AG08395 (cell line): ENCODE data around the gene SLC25A48.

Experiments
- DNase-seq: peaks from one replicate; pipeline ENCODE4 v3.0.0; 2012; ENCODE audit warnings: mixed read lengths, low spot score

Gene SLC25A48

DNA sequence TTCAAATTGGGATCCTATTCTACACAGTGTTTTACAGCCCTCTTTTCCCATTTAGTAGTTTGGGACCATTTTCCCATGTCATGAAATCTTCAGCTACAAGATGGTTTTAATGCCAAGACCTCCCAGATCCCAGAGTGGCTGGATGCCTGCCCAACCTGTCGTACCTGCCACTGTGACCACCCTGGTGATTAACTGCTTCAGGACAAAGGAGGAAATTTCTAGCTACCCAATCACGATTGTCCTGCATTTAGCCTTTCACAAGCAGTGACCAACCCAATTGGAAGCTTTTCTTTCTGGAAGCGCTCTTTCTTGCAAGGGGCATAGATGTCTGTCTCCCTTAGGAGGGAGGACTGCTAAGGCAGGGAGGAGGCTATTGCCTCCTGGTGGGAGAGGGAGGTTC, 47.4 kb downstream of the SLC25A48 start:
- no peak for DNase-seq

DNA sequence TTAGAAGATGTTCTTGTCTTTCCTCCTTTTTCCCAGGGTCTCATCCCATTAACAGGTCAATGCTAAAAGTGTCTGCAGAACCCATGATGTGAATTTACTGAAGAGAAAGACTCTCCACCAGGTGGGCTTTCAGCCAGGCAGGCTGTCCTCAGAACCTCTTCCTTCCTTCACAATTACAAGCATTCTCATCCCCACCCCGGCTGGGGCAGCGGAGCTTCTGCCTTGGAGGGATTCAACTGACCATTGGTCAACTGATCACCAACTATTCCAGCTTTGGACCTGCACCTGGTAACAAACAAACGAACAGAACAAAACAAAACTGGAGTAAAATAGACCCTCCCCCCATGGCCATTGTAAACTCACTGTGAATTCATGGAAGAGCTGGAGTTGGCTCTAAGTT, 48.6 kb downstream of the SLC25A48 start:
- DNase-seq, result no peak

DNA sequence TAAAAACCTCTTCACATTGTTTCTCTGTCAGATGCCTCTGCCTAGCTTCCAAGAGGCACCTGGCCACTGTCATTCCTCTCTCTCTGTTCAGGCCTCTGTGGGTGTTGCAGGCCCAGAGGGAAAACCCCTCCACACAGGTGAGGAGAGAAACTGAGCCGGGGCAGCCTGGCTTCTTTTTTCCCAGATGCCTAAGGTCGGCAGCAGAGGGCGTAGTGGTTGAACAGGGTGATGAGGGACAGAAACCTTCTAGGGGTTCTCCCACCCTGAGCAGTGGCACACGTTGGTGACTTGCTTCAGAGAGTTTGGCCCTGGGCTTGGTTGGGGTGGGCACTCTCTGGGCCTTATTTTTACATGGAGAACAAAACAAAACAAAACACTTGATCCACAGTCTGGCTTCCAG, 49.0 kb downstream of the SLC25A48 start:
- no peak for DNase-seq

- no peak for DNase-seq
Observed at GRCh38 chr5:135885031-135885430, 50.6 kb downstream of the SLC25A48 start.

GRCh38 chr5:135886136-135886535, 51.7 kb downstream of the SLC25A48 start:
- no peak for DNase-seq

DNA sequence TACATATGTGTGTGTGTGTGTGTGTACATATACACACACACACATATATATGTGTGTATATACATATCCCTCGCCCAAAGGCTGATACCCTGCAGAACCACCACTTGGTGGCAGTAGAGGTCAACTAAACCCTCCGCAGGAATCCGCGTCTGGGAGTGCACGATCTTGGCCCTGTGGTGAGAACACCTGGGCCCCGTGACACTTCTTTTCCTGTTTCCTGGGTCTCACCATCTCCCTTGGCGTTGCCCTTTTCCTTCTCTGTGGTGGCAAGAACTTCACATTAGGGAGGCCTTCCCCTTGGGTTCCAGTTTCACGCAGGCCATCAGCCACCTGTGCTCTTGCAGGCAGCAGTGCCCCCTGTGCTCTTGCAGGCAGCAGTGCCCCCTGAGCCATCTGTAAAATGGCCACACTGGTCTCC, 53.0 kb downstream of the SLC25A48 start:
- peak; percentile 67 for DNase-seq

DNA sequence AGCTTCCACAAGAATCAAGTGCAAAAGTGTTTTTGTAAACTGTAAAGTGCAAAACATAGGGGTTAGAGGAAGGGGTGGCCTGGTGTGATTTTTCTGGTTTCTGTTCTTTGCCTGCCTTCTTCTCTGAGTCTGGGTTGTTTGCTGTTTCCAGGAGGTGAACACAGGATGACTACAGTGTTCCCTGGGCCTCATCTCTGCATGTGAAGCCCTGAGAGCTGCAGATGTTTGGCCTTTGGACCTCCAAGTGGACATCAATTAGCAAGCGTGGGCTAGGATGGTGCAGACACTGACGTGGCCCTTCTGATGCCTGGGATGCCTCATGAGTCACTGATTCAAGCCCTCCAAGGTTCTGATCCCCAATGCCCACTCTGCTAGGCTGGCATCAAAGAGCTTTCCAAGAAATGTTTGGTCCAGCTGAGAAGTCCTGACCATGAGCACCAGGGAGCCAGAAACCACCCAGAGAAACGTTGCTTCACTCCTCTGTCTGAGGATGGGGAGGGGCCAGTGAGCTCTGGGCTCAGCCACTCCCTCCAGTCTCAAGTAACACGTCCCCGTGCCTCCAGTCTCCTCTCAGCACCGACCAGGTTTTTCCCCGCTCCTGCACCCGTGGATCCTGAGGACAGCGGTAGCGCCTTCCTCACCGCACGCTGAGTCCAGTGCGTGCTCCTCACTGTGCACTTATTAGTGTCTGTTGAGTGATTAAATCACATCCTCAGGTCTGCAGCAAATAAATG, 53.6 kb downstream of the SLC25A48 start:
- peak; percentile 48 for DNase-seq

- no peak for DNase-seq
Observed at GRCh38 chr5:135890296-135890695, 55.8 kb downstream of the SLC25A48 start.

GRCh38 chr5:135890867-135891266, 56.4 kb downstream of the SLC25A48 start:
- DNase-seq, result no peak

DNA sequence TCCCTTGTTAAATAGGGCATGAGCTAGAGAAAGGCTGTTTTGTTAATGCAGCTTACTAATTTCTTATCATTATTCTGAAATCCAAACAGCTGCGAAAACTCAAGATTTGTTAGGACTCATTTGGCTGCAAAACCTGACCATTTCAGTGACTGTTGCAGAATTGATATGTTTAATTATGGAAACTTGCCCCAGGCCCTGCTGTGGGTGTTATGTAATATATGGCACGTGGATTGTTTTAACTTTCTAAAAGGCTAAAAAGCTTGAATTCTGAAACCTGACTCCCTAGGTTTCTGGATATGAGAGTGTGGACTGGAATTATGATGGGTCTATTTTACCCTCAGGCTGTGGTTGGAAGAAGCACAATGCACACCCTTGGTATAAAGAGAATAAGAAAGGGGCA, 56.8 kb downstream of the SLC25A48 start:
- DNase-seq, result no peak

- DNase-seq, result no peak
Observed at GRCh38 chr5:135891791-135892190, 57.3 kb downstream of the SLC25A48 start.

DNA sequence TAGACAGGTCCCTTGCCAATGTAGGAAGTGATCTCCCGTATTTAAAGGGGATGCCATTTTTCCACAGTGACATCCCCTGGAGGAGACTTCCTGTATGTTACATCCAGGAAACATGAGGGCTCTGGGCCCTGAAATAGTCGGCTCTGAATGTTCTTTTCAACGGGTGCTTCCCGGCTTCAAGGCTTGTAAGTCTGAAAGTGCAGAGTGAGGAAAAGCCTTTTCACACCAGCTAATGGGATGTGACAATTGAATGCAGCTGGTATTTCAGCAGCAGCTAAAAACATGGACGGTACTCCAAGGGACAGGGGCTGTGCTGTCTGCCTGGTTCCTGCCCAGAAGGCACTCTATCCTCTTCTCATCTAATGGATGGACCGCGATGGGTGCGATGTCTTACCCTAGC, 59.8 kb downstream of the SLC25A48 start:
- no peak for DNase-seq

- DNase-seq, result no peak
Observed at GRCh38 chr5:135894789-135895188, 60.3 kb downstream of the SLC25A48 start.

DNA sequence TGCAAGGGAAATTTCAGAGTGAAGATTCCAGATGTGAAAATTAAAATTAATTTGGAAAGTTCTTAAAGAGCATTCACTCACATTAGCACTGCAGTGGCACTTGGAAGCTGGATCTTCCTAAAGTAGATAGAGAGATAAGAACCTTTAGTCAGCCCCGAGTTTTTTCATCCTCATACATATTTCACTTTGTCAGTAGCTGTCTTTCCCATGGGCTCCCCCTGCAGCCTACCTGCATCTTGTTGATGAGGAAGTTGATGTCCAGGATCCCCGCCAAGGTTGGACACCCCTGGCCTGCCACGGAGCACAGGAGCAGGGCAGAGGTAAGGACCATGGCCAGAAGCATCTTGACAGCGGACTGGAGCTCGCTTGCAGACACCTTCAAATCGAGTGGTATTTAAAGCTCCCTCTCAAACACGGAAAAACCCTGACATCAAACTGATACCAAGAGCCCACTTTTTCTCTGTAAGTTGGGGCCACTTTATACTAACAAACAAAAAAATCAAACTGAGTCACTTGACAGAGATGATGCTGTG, 61.1 kb downstream of the SLC25A48 start, which contains the start of gene IL9:
Gene IL9, minus strand, starts transcription at position 368 of the 533 bp plus-strand sequence. Its CDS starts 25 bp downstream, at position 343.
- DNase-seq, result no peak

- DNase-seq, result no peak
Observed at GRCh38 chr5:135898651-135899050, 64.2 kb downstream of the SLC25A48 start.

DNA sequence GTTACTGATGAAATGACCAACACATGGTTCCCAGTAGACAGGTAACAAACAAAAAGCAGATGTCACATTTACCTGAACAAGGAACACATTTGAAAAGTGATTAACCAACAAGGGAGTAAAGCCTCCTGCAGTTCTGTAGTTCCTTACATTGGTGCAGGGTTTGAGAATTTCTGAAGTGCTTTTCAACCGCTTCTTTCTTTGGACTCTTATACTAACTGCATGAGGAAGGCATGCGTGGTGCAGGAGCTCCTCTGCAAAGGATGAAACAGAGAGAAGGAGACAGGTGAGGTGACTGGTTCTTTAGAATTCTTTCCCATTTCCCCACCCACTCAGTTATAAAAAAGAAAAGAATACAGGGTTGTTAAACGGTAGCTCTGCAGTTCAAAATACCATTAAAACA, 65.8 kb downstream of the SLC25A48 start:
- no peak for DNase-seq

- no peak for DNase-seq
Observed at GRCh38 chr5:135901633-135902032, 67.2 kb downstream of the SLC25A48 start.

DNA sequence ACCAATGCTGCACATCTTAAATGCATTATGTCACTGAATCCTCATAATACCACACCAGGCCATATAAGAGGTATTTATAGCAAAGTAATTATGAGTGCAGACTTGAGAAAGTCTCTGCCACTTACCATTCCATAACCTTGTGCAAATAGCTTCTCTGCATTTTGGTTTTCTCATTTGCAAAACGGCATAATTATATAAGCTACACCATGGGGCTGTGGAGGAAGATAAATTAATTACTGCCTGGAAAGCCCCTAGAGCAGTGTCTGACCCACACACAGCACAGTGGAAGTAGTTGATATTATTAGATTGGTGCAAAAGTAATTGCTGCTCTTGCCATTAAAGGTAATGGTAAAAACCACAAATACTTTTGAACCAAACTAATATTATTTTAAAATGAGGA, 70.7 kb downstream of the SLC25A48 start:
- DNase-seq, result no peak

DNA sequence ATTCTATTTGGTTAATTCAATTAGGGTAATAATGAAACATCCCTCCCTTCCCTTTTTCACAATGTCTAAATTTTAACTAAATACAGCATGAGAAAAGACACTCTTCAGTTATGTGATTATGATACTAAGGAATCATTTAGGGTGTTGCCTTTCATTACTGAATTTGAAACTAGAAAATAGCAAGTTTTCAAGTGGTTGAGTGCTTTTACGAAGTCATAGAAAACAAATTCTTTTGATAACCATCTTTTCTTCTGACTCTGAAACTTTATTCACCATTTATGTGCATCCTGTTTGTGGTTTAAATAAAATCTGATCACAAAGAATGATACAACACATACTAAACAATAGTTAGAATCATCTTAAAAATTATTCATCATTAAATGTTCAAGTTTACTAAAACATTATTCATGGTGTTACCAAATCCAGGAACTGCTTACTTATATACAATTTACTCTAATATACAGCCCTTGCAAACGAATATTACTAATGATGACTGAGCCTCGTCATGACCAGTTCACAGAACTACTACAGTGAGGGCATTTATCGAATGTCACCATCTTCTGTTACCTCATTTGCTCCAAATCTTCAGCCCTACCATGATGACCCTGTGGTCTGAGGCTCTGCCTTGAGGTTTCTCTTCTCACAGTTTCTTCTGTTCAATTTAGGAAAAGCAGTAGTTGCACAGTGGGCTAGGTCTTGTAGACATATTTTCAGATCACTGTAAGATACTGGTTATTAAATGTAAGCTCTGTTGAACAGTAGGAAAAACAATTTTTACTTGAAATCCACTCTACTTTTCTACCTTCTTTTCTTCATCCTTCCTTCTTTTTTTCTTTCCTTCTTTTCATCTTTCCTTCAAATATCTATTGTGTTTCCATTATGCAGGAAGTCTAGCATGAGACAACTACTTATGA, 79.5 kb downstream of the SLC25A48 start:
- no peak for DNase-seq

- no peak for DNase-seq
Observed at GRCh38 chr5:135915466-135916001, 81.1 kb downstream of the SLC25A48 start.

DNA sequence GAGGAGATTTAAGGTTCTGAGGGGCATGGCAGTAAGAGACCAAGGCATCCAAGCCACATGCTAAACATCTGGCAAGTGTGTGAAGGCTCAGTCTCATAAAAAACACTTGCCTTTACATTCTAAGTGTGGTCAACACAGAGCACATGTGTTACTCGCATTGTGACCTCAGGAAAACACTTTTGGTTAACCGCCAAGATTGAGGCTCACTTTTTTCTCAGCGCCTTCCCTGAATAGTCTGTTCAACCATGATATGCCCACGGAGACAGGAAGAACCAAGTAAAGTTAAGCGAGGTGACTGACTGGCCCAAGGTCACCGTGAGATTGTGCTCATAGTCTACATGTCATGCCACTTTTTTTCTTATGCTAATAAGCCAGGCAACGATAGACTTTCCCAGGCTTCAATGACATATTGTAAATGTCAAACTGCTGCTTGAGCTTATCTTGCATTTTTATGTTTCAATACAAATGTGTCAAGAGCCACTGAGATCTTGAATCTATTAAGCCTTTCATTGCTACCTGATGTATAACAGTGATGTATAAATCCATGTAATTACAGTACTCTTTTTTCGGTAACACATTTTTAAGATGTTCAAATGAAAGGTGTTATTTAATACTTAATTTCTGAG, 82.3 kb downstream of the SLC25A48 start:
- no peak for DNase-seq

DNA sequence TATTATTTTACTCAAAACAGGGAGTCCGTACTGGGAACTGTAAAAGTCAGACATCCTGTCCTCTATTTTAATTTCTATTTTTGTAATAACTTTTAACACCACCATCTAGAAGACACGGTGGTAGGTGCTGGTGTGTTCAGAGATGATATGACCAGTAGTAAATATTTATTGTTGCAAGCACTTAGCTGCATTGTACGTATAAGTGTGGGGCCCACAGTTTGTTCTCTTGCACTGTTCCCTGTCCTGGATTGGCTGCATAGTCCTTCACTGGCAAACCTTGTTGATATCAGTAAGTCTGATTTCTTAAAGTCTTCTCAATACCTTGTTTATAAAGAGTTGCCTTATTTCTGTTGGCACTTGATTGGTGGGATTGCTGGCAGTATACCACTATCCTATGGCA, 85.7 kb downstream of the SLC25A48 start:
- no peak for DNase-seq
